Tibial nerve (tissue), 4 donors: ENCODE results near the gene PTPRD. TPM values are rescaled to one million over a fixed set of nuclear protein-coding genes. Genes with fewer than 3 reads are reported as not detected.

ENCODE experiments used
- DNase-seq, 2 donors: peaks; one replicate each; pipeline ENCODE4 v3.0.0-alpha.2; 2019; ENCODE audit warnings: low spot score in 2 of 2
- H3K27ac ChIP-seq, 4 donors: fragments of 200-600 bp; sonication (generic) in 3 of 4; one replicate each; pipeline ENCODE4 v1.5.1; 2017 to 2019; ENCODE audit warnings: mild to moderate bottlenecking in 1 of 4
- H3K27me3 ChIP-seq, 2 donors: fragments of 200-600 bp; sonication (generic) in 1 of 2; one replicate each; pipeline versions ENCODE4 v1.5.1 to v1.6.0; 2017 to 2019
- H3K36me3 ChIP-seq, 3 donors: fragments of 200-600 bp; sonication (generic); one replicate each; pipeline ENCODE4 v1.5.1; 2018 to 2019
- H3K4me1 ChIP-seq, 4 donors: fragments of 200-600 bp; sonication (generic) in 3 of 4; one replicate each; pipeline ENCODE4 v1.5.1; 2017 to 2019
- H3K4me3 ChIP-seq, 4 donors: fragments of 200-600 bp; sonication (generic) in 3 of 4; one replicate each; pipeline ENCODE4 v1.5.1; 2017 to 2019; ENCODE audit warnings: mild to moderate bottlenecking in 1 of 4, moderate library complexity in 1 of 4
- H3K9me3 ChIP-seq, 4 donors: fragments of 200-600 bp; sonication (generic) in 3 of 4; one replicate each; pipeline ENCODE4 v1.5.1; 2017 to 2019
- CTCF ChIP-seq, 5 experiments: fragments of 200-600 bp in 3 of 5; fragments of 450-650 bp in 2 of 5; sonication (generic) in 3 of 5; IDR thresholded peaks; one replicate each; pipeline ENCODE4 v1.5.1; 2016 to 2019; ENCODE audit warnings: antibody characterized with exemption in 5 of 5, mild to moderate bottlenecking in 3 of 5, moderate library complexity in 2 of 5
- EP300 ChIP-seq, 2 donors: sonication (generic); formaldehyde crosslinking; IDR thresholded peaks; one replicate each; pipeline ENCODE4 v1.6.1; 2017; ENCODE audit warnings: antibody characterized with exemption in 2 of 2, mild to moderate bottlenecking in 1 of 2
- POLR2A ChIP-seq, 2 donors: fragments of 450-650 bp; IDR thresholded peaks; one replicate each; pipeline ENCODE4 v1.6.1; 2017; ENCODE audit warnings: antibody characterized with exemption in 2 of 2, mild to moderate bottlenecking in 2 of 2, moderate library complexity in 2 of 2
- WGBS, 2 donors: methylation state at CpG; one replicate each; pipeline ENCODE4 v1.1.5; 2018; 5-methylcytosine and 5-hydroxymethylcytosine counted together
- total RNA-seq, 4 donors: library from RNA; depleted of rRNA; stranded (reverse); fragments of >200 nt; gene quantifications; one replicate each; pipeline ENCODE4 v1.1.0, GENCODE V29; 2016

Gene PTPRD
- total RNA-seq, 4 donors from 2014 or later: 1.7 to 13.2 (median 5.1) TPM

- no peaks in the 10 kb centered on the region for H3K4me1 ChIP-seq
- no peak for TF ChIP-seq CTCF (IDR thresholded peaks at IDR 0.05)
- TF ChIP-seq POLR2A (IDR thresholded peaks at IDR 0.05): no peak
- no peak for TF ChIP-seq EP300 (IDR thresholded peaks at IDR 0.05)
- H3K9me3 ChIP-seq: no peaks in the 10 kb centered on the region
- H3K4me3 ChIP-seq: no peak overlapping the region
- no peak for DNase-seq
- 90 to 92% methylated on average over 4 to 6 of the region's 6 CpGs for WGBS, 2 donors
- no peaks in the 10 kb centered on the region for H3K27me3 ChIP-seq
- H3K36me3 ChIP-seq: no peaks in the 10 kb centered on the region
- no peak overlapping the region for H3K27ac ChIP-seq
Observed at GRCh38 chr9:8643464-8643863, 1969.3 kb downstream of the PTPRD start.

- Histone ChIP-seq H3K36me3 (no peaks in the 10 kb centered on the region), H3K4me1 (no peaks in the 10 kb centered on the region), H3K27ac (no peak overlapping the region), H3K27me3 (no peaks in the 10 kb centered on the region), H3K9me3 (no peaks in the 10 kb centered on the region), H3K4me3 (no peak overlapping the region)
- TF ChIP-seq EP300 (IDR thresholded peaks at IDR 0.05) (no peak), CTCF (IDR thresholded peaks at IDR 0.05) (no peak), POLR2A (IDR thresholded peaks at IDR 0.05) (no peak)
- DNase-seq: no peak
- WGBS, 2 donors: 86 to 89% methylated on average over 3 of the region's 3 CpGs
Observed at GRCh38 chr9:8640761-8641160, 1972.0 kb downstream of the PTPRD start.

- no peak for DNase-seq
- no peaks in the 10 kb centered on the region for H3K27me3 ChIP-seq
- no peak for TF ChIP-seq POLR2A (IDR thresholded peaks at IDR 0.05)
- TF ChIP-seq CTCF (IDR thresholded peaks at IDR 0.05): no peak
- TF ChIP-seq EP300 (IDR thresholded peaks at IDR 0.05): no peak
- no peaks in the 10 kb centered on the region for H3K4me1 ChIP-seq
- no peaks in the 10 kb centered on the region for H3K9me3 ChIP-seq
- WGBS, 2 donors: 91% methylated on average over 1 of the region's 1 CpG
- no peak overlapping the region for H3K27ac ChIP-seq
- no peaks in the 10 kb centered on the region for H3K36me3 ChIP-seq
- H3K4me3 ChIP-seq: no peak overlapping the region
Observed at GRCh38 chr9:8637626-8638025, 1975.2 kb downstream of the PTPRD start.

GRCh38 chr9:8633784-8634183, 1979.0 kb downstream of the PTPRD start:
- DNase-seq: no peak
- no peaks in the 10 kb centered on the region for H3K4me1 ChIP-seq
- H3K4me3 ChIP-seq: no peak overlapping the region
- H3K27ac ChIP-seq: no peak overlapping the region
- H3K27me3 ChIP-seq: no peaks in the 10 kb centered on the region
- H3K9me3 ChIP-seq: no peaks in the 10 kb centered on the region
- 53 to 73% methylated on average over 3 of the region's 3 CpGs for WGBS, 2 donors
- TF ChIP-seq POLR2A (IDR thresholded peaks at IDR 0.05): no peak
- no peak for TF ChIP-seq EP300 (IDR thresholded peaks at IDR 0.05)
- TF ChIP-seq CTCF (IDR thresholded peaks at IDR 0.05): no peak
- no peaks in the 10 kb centered on the region for H3K36me3 ChIP-seq

GRCh38 chr9:8632493-8632892, 1980.3 kb downstream of the PTPRD start:
- TF ChIP-seq POLR2A (IDR thresholded peaks at IDR 0.05) (no peak), EP300 (IDR thresholded peaks at IDR 0.05) (no peak), CTCF (IDR thresholded peaks at IDR 0.05) (no peak)
- Histone ChIP-seq H3K27me3 (no peaks in the 10 kb centered on the region), H3K9me3 (no peaks in the 10 kb centered on the region), H3K4me1 (no peaks in the 10 kb centered on the region), H3K36me3 (no peaks in the 10 kb centered on the region), H3K4me3 (no peak overlapping the region), H3K27ac (no peak overlapping the region)
- DNase-seq: no peak
- WGBS, 2 donors: 62 to 79% methylated on average over 1 of the region's 1 CpG
